HG03520 (cell line): ENCODE results near the gene FSIP1.

Source experiments
- ATAC-seq: cut with Tn5 transposase; IDR thresholded peaks from one replicate; pipeline ENCODE4 v1.9.1; 2021; ENCODE audit warnings: mild to moderate bottlenecking, moderate library complexity; ENCODE audit not compliant: unreplicated experiment

Gene FSIP1

GRCh38 chr15:39767921-39768320 lies 14.7 kb downstream of the FSIP1 start:
- no peak for ATAC-seq

DNA sequence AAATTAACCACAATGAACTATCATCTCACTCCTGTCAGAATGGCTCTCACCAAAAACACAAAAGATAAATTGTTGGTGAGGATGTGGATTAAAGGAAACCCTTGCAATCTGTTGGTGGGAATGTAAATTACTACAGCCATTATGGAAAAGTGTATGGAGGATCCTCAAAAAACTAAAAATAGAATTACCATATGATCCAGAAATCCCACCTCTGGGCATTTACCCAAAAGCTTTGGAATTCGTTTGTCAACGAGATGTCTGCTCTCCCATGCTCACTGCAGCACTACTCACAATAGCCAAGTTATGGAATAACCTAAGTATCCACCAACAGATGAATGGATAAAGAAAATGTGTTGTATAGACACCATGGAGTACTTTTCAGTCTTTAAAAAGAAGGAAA lies 21.6 kb downstream of the FSIP1 start:
- no peak for ATAC-seq

DNA sequence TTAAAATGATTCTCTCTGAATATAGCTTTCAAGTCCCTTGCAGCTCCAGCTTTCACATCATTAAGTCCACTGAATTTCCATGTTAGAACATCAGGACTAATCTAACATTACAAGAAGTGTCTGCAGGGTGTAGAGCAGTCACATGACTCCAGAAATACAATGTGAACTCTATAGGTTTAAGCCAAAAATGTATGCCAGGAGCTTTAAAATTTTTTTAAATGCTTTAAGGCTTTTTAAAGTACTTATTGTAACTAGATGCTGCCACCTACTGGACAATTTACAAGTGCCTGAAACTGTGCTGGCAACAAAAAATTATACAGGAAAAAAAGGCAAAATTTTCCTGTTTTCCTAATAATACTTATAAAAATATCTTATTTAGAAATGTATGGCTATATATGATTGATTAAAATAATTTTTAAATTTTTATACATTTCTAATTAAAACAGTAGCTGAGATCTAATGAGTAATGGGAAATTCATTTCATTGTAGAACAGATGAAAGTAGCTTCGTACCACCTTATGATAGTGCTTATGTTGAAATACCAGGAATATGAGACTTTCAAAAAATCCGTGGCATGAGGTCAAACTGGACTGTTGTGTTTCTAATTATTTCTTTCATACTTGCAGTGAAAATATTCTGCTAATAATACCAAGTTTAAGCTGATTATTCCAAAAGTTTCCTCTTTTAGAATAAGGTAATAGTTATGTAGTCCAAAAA lies 25.7 kb downstream of the FSIP1 start:
- ATAC-seq = no peak

GRCh38 chr15:39752991-39753390 lies 29.6 kb downstream of the FSIP1 start:
- ATAC-seq = no peak

DNA sequence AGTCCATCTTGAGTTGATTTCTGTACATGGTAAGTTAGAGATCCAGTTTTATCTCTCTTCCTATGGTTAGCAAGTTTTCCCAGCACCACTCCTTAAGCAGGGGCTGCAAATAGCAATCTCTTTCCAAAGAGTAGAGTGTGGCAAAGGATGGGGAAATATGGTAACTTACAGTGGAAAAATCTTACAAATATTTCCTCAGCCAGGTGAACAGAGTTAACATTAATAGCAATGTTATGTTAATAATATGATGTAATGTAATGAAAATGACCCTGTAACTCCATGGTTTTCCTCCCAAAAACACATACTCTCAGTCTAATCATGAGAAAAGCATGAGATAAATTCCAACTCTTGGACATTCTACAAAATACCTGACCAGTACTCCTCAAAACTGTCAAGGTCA lies 30.4 kb downstream of the FSIP1 start:
- ATAC-seq = no peak

DNA sequence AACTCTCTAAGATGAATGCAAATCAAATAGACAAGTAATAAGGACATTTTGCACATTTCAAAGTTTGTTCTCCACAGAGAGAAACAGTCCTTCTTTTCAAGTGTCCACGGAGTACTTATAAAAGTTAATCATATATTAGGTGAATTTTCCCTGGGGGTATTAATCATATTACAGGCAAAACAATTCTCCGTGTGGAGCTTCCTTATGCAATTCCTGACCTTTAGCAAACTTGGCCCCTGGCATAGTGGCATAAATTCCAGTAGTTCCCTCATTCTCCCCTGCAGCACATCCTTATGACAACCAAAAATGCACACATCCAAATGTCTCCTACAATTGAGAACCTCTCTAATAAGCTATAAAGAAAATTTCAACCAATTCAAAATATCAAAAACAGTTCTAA lies 34.4 kb downstream of the FSIP1 start:
- no peak for ATAC-seq

DNA sequence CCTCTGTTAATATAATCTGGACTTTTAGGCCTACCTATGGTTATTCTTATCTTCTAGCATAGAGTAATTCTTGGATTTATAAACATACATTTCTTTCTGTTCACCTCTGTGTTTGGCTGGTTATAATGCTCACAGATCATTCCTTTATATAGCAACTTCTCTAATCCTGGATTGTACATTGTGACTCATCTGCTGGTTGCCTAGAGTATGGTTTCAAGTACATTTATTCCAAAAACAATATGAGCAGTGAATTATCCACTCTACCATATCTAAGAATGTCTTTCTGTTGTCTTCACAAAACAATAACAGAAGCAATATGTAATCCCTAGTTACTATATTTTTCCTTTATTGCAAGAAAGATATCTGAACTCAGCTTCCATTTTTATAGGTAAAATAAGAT lies 35.3 kb downstream of the FSIP1 start:
- no peak for ATAC-seq

DNA sequence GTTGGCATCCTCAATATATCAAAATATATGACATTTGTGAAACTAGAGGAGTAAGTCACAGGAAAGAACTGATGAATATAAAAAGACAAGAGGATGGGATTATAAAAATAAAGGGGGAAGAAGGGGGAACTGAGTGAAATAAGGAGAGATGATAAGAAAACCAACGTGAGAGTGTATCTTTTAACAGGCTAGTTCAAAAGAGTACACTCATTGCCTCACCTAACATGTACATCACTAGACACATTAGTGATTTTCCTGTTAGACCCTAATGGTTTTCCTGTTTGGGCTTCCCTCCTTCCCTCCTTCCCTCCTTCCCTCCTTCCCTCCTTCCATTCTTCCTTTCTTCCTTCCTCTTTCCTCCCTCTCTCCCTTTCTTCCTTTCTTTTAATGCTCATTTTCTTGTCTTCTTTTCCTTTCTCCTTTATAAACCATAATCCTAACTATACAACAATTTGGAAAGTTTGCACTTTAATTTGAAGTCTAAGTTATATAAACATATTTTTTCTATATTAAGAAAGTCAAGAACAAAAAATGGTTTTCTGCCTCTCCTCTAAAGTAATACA lies 35.8 kb downstream of the FSIP1 start:
- ATAC-seq = no peak

GRCh38 chr15:39746176-39746575 lies 36.5 kb downstream of the FSIP1 start:
- no peak for ATAC-seq

GRCh38 chr15:39745415-39745814 lies 37.2 kb downstream of the FSIP1 start:
- ATAC-seq = no peak

- no peak for ATAC-seq
These were observed 38.1 kb downstream of the FSIP1 start for GRCh38 chr15:39744334-39745103.

DNA sequence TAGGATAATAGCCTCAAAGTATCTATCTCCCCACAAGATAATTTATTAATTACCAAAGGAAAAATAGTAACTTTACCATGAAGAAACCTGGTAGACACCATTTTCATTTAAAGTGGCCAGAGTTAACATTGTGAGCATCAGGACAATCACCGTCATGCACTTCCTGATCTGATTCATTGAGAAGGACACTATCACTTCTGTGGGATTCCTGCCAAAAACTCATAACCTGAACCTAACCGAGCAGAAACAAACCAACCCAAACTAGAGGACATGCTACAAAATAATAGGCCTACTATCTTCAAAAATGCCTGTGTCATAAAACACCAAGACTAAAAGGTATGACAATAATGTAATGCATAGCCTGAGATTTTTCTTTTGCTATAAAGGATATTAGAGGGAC lies 39.0 kb downstream of the FSIP1 start:
- no peak for ATAC-seq

DNA sequence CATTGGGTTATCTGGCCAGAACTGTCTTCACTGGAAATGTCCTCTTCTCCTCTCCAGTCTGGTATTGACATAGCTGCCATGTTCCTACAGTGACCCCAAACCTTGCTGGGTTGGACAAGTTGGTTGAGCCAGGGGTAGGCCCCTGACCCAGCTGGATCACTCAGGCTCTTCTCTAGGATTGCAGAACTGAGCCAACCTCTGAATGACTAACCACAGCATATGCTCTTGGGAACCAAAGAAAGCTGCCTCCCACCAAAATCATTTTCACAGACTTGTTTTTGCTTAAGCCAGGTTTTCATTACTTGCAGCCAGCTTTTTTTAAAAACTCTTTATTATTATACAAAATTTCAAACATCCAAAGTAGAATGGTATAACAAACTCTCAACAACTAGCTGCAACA lies 41.4 kb downstream of the FSIP1 start:
- ATAC-seq = no peak

GRCh38 chr15:39738998-39739397 lies 43.6 kb downstream of the FSIP1 start:
- ATAC-seq = no peak

- ATAC-seq = no peak
These were observed 45.5 kb downstream of the FSIP1 start for GRCh38 chr15:39737196-39737550.

DNA sequence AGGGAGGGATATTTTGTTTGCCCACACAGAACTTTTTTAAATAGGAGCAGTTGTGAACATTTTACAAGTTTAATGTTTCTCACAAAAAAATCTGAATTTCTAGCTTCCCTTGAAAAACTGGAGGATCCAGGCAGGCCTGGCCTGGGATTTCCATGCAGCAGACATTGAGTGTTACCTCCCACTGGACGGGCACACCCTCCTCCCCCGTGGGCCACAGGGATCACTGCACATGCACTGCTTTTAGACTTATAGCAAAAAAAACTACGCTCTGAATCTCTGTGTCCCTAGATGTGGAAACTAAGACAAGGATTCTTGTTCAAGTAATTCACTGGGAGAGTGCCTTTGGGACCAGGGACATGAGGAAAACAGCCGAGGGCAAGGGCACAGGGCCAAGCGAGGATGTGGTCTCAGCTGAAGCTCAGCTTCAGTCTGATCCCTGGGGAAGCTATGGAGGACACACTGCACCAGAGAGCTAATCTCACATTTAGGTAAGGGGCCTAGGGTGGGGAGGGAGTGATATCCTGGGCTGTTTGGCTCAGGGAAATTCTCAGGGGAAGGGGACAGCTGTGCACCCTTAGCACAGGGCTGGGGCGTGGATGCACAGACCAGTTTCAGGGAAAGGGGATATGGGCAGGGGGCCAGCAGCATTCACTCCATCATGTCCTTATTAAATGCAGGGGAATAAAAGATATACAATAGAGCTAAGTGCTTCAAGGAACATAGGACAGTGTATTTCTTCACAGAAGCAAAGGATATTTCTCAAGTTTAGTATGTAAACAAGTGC lies 46.0 kb downstream of the FSIP1 start:
- no peak for ATAC-seq

DNA sequence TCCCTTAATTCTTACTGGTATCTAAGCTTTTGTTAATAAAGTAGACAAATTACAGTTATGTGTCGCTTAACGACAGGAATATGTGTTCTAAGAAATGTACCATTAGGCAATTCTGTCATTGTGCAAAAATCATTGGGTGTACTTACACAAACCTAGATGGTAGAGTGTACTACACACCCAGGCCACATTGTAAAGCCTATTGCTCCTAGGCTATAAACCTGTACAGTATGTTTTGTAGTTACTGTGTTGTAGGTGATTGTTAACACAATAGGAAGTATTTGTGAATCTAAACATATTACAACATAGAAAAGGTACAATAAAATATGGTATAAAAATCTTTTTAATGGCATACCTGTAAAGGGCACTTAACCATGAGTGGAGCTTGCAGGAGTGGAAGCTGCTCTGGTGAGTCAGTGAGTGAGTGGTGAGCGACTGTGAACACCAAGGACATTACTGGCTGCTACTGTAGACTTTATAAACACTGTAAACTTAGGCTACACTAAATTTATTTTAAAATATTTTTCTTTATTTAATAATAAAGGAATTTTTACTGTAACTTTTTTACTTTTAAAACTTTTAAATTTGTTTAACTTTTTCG lies 47.4 kb downstream of the FSIP1 start:
- ATAC-seq = no peak

DNA sequence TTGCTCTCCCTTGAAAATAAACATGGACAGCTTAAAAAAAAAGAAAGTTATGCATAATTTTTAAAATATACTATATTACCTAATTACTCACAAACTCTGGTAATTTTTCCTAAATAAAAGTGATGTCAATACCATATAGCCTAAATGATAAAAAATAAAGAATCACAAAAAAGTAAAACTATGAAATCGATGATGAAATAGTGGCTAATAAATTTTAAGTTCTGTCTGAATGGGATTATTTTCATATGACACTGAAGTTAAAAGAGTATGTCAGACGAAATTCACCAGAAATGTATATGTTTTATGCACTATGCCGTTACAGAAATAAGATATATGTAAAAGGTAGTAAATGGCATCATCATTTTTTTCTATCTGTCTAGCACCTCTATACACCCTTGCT lies 51.4 kb downstream of the FSIP1 start:
- no peak for ATAC-seq

- ATAC-seq = no peak
These were observed 52.1 kb downstream of the FSIP1 start for GRCh38 chr15:39730552-39730951.

DNA sequence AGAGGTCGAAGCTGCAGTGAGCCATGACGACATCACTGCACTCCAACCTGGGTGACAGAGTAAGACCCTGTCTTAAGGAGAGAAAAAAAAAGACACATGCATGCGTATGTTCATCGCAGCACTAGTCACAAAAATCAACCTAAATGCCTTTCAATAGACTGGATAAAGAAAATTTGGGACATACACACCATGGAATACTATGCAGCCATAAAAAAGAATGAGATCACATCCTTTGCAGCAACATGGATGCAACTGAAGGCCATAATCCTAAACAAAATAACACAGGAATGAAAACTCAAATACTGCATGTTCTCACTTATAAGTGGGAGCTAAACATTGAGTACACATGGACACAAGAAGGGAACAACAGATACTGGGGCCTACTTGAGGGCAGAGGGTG lies 53.1 kb downstream of the FSIP1 start:
- ATAC-seq = no peak

DNA sequence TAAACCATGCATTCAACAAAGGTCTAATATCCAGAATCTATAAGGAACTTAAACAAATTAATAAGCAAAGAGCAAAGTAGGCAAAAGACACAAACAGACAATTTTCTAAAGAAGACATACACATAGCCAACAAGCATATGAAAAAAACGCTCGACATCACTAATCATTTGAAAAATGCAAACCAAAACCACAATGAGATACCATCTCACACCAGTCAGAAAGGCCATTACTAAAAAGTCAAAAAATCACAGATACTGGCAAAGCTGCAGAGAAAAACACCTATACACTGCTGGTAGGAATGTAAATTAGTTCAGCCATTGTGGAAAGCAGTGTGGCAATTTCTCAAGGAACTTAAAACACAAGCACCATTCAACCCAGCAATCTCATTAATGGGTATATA lies 53.8 kb downstream of the FSIP1 start:
- no peak for ATAC-seq
